ENCODE data around the gene PDIA2. TPM values are rescaled to one million over a fixed set of nuclear protein-coding genes. Genes with fewer than 3 reads are reported as not detected.

PDIA2 gene
- total RNA-seq, 4 donors from 2014 or later, result 0.22 to 0.94 TPM; not detected in 2

DNA sequence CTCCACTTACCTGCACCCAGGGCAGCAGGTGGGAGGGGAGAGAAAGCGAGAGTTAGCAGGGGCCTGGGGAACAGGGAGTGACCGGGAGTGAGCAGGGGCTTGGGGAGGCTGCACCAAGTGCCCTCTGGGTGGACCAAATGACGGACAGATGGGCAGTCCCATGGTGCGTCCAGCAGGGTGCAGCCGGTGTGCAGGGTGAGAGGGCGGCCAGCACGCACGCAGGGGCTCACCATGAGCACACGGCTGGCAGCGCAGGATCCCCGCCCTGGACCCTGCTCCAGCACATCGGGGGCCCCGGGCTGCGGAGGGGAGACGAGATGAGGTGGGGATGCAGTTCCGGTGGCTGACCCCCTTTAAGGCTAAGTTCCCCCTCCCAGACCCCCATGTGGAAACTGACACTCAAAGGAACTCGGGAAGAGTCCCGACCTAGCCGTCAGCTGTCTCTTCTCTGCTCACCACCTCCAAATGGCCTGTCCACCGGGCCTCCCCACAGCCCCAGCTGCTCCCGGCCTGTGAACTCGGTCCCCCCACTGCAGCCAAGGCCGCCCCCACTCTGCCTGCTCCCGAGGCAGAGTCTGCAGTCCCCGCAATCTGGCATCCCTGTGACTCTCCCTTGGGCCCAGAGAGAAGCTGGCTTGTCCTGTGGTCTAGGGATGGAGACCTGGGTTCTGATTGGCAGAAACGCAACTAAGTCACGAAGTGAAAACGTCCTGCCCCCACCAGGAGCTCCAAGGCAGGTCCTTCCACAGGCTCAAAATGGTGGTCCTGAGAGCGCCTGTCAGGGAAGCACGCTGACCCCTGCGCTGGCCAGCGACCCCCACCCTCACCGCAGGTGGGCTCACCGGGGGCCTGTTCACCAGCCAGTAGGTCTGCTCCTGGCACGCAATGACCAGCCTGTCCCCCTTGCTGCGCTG is 10.1 kb upstream of the PDIA2 start:
- TF ChIP-seq, protein P1, sequence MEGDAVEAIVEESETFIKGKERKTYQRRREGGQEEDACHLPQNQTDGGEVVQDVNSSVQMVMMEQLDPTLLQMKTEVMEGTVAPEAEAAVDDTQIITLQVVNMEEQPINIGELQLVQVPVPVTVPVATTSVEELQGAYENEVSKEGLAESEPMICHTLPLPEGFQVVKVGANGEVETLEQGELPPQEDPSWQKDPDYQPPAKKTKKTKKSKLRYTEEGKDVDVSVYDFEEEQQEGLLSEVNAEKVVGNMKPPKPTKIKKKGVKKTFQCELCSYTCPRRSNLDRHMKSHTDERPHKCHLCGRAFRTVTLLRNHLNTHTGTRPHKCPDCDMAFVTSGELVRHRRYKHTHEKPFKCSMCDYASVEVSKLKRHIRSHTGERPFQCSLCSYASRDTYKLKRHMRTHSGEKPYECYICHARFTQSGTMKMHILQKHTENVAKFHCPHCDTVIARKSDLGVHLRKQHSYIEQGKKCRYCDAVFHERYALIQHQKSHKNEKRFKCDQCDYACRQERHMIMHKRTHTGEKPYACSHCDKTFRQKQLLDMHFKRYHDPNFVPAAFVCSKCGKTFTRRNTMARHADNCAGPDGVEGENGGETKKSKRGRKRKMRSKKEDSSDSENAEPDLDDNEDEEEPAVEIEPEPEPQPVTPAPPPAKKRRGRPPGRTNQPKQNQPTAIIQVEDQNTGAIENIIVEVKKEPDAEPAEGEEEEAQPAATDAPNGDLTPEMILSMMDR (IDR thresholded peaks at IDR 0.05; ENCODE audit: low read depth), result no peak

DNA sequence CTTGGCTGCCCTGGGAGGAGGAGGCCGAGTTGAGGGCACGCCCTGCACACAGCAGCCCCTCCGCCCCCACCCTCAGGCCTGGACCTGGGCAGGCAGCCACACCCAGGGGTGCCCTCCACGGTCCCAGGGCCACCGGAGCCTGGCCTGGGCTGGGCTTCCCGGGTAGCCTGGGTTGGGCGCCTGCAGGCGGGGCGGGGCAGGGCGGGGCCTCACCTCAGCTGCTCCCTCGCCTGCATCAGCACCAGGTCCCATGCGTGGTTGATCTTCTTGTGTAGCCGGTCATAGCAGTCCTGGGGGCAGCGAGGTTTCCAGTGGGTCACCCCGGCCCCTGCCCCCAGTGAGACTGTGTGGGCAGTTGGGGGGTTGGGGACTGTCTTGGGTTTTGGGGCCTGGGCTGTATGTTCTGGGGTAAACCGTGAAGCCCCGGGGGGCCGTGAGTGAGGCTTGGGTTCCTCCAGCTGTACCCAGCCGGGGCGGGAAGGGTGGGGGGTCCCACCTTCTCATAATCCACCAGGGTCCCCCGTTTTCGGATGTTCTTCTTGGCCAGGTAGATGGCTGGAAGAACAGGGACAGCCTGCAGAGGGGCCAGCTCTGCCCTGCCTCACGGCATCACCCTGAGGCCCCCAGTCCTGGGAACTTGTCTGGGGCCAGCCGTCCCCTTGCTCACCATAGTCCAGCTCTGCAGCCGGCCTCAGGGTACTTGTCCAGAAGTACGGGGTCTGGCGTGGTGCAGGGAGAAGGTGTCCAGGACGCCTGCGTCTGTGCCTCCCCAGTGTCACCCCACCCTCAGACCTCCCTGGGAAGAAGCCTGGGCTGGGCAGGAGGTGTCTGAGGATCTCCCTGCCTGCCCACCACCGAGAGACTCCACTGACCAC is 9.2 kb upstream of the PDIA2 start:
- TF ChIP-seq, protein P1 (IDR thresholded peaks at IDR 0.05; ENCODE audit: low read depth), result no peak

DNA sequence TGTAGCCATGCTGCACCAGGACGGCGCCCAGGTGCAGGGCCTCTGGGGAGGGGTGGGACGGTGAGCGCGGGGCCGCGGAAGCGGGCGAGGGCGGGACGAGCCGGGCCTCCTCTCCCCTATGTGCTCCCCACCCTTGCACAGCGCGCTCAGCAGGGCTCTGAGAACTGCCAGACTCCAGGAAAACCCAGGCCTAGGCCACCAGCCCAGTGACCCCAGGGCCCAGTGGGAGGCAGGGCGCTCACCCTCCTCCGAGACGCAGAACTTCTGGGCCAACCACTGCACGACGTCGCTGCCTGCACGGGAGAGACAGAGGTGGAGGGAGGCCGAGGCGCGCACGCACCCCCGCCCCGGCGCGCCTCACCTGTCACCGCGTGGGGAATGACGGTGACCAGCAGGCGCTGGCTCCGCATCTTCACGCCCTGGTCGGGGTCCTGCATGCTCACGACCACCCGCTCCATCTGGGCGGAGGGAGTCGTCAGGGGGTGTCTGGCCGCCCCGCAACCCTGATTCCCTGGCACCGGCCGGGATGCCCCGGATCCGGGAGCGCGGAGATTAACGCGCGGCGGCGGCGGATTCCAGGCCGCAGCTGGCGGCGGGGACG is 7.8 kb upstream of the PDIA2 start:
- TF ChIP-seq, protein P1 (IDR thresholded peaks at IDR 0.05; ENCODE audit: low read depth), result no peak

DNA sequence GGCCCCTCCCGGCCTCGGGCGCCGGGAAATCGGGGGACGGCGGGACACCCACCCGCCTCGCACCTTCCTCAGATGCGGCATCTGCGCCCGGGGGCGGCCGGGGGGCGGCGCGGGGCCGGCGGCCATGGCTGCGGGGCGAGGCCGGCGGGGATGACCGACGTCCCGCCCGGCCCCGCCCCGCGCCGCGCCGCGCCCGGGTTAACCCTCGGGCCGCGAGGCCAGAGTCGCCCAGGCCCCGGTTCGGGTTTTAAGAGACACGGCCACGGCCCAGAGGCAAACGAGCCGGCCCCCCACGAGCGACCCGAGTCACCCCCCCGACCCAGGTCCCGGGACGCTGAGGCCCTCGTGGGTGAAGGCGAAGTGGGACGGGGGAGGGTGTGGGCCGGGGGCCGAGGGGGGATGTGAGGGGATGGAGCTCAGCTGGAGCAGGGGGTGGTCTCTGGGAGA is 7.2 kb upstream of the PDIA2 start, which contains the start of gene RGS11:
RGS11 (minus strand) TSS at position 159 of the 447 bp plus-strand sequence; CDS start at position 126, 33 bp downstream.
- TF ChIP-seq, protein P1 (IDR thresholded peaks at IDR 0.05; ENCODE audit: low read depth), result no peak

DNA sequence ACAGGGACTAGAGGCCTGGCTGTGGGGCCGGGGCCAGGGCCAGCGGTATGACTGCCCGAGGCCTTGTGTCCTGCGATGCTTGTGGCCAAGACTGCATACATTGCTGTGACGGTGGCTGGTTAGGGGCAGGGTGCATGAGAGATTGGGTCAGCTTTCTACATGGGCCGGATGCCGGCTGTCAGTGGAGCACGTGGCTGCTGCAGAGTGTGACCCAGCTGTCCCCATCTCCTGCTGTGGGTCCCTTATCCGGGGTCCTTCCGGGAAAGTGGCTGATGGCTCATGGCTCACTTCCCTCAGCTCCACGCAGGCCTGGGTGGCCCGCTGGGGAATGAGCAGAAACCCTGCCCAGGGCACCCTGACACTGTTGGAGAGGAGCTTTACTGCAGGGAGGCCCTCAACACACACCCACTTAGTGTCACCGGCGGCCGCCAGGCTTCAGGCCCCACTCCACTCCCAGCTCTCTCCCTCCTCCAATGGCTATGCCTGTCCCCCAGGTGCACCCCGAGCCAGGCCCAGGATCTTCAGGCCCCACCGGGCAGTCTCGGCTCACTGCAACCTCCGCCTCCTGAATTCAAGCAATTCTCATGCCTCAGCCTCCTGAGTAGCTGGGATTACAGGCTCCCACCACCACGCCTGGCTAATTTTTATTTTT is 6.4 kb upstream of the PDIA2 start:
- TF ChIP-seq, protein P1 (IDR thresholded peaks at IDR 0.05; ENCODE audit: low read depth), result no peak

DNA sequence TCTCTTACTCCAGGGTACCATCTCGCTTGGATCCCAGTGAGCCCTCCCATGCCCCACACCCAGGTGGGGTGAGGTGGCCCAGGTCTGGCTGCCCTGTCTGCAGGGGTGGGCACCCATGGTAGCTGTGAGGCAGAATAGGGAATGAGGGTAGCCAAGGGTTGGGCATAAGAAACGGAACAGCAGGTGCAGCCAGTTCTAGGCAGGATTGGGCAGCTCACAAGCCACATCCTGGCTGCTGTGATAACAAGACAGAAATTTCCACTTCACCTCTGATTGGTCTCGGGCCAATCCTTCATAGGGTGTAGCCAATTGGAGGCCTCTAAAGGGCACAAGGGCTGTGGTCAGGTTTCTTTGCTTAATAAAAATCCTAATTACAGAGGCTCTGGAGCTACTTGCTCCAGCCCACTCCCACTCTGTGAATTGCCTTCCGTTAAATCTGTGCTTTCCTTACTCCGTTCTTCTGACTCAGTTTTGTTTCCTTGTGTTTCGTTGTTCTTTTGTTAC is 4.0 kb upstream of the PDIA2 start:
- TF ChIP-seq, protein P1 (IDR thresholded peaks at IDR 0.05; ENCODE audit: low read depth), result no peak
